ENCODE data around the gene RPL32.

Gene RPL32

GRCh38 chr3:12813967-12814366, 27.4 kb downstream of the RPL32 start:
- Histone ChIP-seq H3K4me1 (ENCODE audit: control insufficient read depth, insufficient read depth, low read length) (peaks cover 11% of the 10 kb centered on the region), H3K9me3 (ENCODE audit: control insufficient read depth, low read length) (no peaks in the 10 kb centered on the region), H3K4me3 (ENCODE audit: low read length) (no peak overlapping the region), H3K27me3 (replicated peaks; ENCODE audit: control insufficient read depth, insufficient read depth, low read length) (peaks cover 5% of the 10 kb centered on the region), H3K9ac (ENCODE audit: low read length) (no peak overlapping the region), H3K36me3 (ENCODE audit: control insufficient read depth, insufficient read depth, low read length, severe bottlenecking) (no peaks in the 10 kb centered on the region)
- DNase-seq (ENCODE audit: low read depth), result no peak

GRCh38 chr3:12812812-12813211, 28.6 kb downstream of the RPL32 start:
- no peaks in the 10 kb centered on the region for H3K36me3 ChIP-seq (ENCODE audit: control insufficient read depth, insufficient read depth, low read length, severe bottlenecking)
- H3K4me1 ChIP-seq (ENCODE audit: control insufficient read depth, insufficient read depth, low read length), result peaks cover 11% of the 10 kb centered on the region
- no peak overlapping the region for H3K4me3 ChIP-seq (ENCODE audit: low read length)
- DNase-seq (ENCODE audit: low read depth), result no peak
- no peaks in the 10 kb centered on the region for H3K9me3 ChIP-seq (ENCODE audit: control insufficient read depth, low read length)
- H3K9ac ChIP-seq (ENCODE audit: low read length), result no peak overlapping the region
- no peaks in the 10 kb centered on the region for H3K27me3 ChIP-seq (replicated peaks; ENCODE audit: control insufficient read depth, insufficient read depth, low read length)

- H3K36me3 ChIP-seq (ENCODE audit: control insufficient read depth, insufficient read depth, low read length, severe bottlenecking), result no peaks in the 10 kb centered on the region
- H3K4me1 ChIP-seq (ENCODE audit: control insufficient read depth, insufficient read depth, low read length), result peaks cover 15% of the 10 kb centered on the region
- DNase-seq (ENCODE audit: low read depth), result no peak
- H3K27me3 ChIP-seq (replicated peaks; ENCODE audit: control insufficient read depth, insufficient read depth, low read length), result no peaks in the 10 kb centered on the region
- H3K4me3 ChIP-seq (ENCODE audit: low read length), result no peak overlapping the region
- H3K9me3 ChIP-seq (ENCODE audit: control insufficient read depth, low read length), result no peaks in the 10 kb centered on the region
- H3K9ac ChIP-seq (ENCODE audit: low read length), result peak overlapping the region; percentile 76
Observed at GRCh38 chr3:12810961-12811360, 30.4 kb downstream of the RPL32 start.

- Histone ChIP-seq H3K4me1 (ENCODE audit: control insufficient read depth, insufficient read depth, low read length) (peaks cover 15% of the 10 kb centered on the region), H3K9me3 (ENCODE audit: control insufficient read depth, low read length) (no peaks in the 10 kb centered on the region), H3K27me3 (replicated peaks; ENCODE audit: control insufficient read depth, insufficient read depth, low read length) (no peaks in the 10 kb centered on the region), H3K9ac (ENCODE audit: low read length) (peak overlapping the region; percentile 77), H3K4me3 (ENCODE audit: low read length) (peak overlapping the region; percentile 78), H3K36me3 (ENCODE audit: control insufficient read depth, insufficient read depth, low read length, severe bottlenecking) (no peaks in the 10 kb centered on the region)
- DNase-seq (ENCODE audit: low read depth), result peak; percentile 98
Observed at GRCh38 chr3:12810013-12810780, 31.2 kb downstream of the RPL32 start.

GRCh38 chr3:12809435-12809834, 31.9 kb downstream of the RPL32 start:
- no peak for DNase-seq (ENCODE audit: low read depth)
- Histone ChIP-seq H3K36me3 (ENCODE audit: control insufficient read depth, insufficient read depth, low read length, severe bottlenecking) (no peaks in the 10 kb centered on the region), H3K27me3 (replicated peaks; ENCODE audit: control insufficient read depth, insufficient read depth, low read length) (no peaks in the 10 kb centered on the region), H3K4me3 (ENCODE audit: low read length) (peak overlapping the region; percentile 78), H3K9me3 (ENCODE audit: control insufficient read depth, low read length) (no peaks in the 10 kb centered on the region), H3K9ac (ENCODE audit: low read length) (peak overlapping the region; percentile 77), H3K4me1 (ENCODE audit: control insufficient read depth, insufficient read depth, low read length) (peaks cover 15% of the 10 kb centered on the region)

- Histone ChIP-seq H3K9ac (ENCODE audit: low read length) (no peak overlapping the region), H3K9me3 (ENCODE audit: control insufficient read depth, low read length) (no peaks in the 10 kb centered on the region), H3K4me3 (ENCODE audit: low read length) (no peak overlapping the region), H3K27me3 (replicated peaks; ENCODE audit: control insufficient read depth, insufficient read depth, low read length) (no peaks in the 10 kb centered on the region), H3K4me1 (ENCODE audit: control insufficient read depth, insufficient read depth, low read length) (peaks cover 15% of the 10 kb centered on the region), H3K36me3 (ENCODE audit: control insufficient read depth, insufficient read depth, low read length, severe bottlenecking) (no peaks in the 10 kb centered on the region)
- DNase-seq (ENCODE audit: low read depth), result no peak
Observed at GRCh38 chr3:12809001-12809400, 32.4 kb downstream of the RPL32 start.

- Histone ChIP-seq H3K9ac (ENCODE audit: low read length) (no peak overlapping the region), H3K36me3 (ENCODE audit: control insufficient read depth, insufficient read depth, low read length, severe bottlenecking) (no peaks in the 10 kb centered on the region)
- no peak for DNase-seq (ENCODE audit: low read depth)
Observed at GRCh38 chr3:12808587-12808986, 32.8 kb downstream of the RPL32 start.

GRCh38 chr3:12807601-12808359, 33.6 kb downstream of the RPL32 start:
- Histone ChIP-seq H3K9ac (ENCODE audit: low read length) (no peak overlapping the region), H3K4me1 (ENCODE audit: control insufficient read depth, insufficient read depth, low read length) (peaks cover 15% of the 10 kb centered on the region), H3K4me3 (ENCODE audit: low read length) (no peak overlapping the region), H3K36me3 (ENCODE audit: control insufficient read depth, insufficient read depth, low read length, severe bottlenecking) (no peaks in the 10 kb centered on the region), H3K27me3 (replicated peaks; ENCODE audit: control insufficient read depth, insufficient read depth, low read length) (no peaks in the 10 kb centered on the region), H3K9me3 (ENCODE audit: control insufficient read depth, low read length) (no peaks in the 10 kb centered on the region)
- no peak for DNase-seq (ENCODE audit: low read depth)

More at GRCh38 chr3:12808587-12808986, 32.8 kb downstream of the RPL32 start:
- Histone ChIP-seq H3K4me1 (ENCODE audit: control insufficient read depth, insufficient read depth, low read length) (peaks cover 15% of the 10 kb centered on the region), H3K9me3 (ENCODE audit: control insufficient read depth, low read length) (no peaks in the 10 kb centered on the region), H3K4me3 (ENCODE audit: low read length) (no peak overlapping the region), H3K27me3 (replicated peaks; ENCODE audit: control insufficient read depth, insufficient read depth, low read length) (no peaks in the 10 kb centered on the region)

GRCh38 chr3:12807066-12807465, 34.3 kb downstream of the RPL32 start:
- no peak overlapping the region for H3K9ac ChIP-seq (ENCODE audit: low read length)
- DNase-seq (ENCODE audit: low read depth), result no peak
- no peaks in the 10 kb centered on the region for H3K9me3 ChIP-seq (ENCODE audit: control insufficient read depth, low read length)
- H3K36me3 ChIP-seq (ENCODE audit: control insufficient read depth, insufficient read depth, low read length, severe bottlenecking), result no peaks in the 10 kb centered on the region
- peaks cover 15% of the 10 kb centered on the region for H3K4me1 ChIP-seq (ENCODE audit: control insufficient read depth, insufficient read depth, low read length)
- H3K27me3 ChIP-seq (replicated peaks; ENCODE audit: control insufficient read depth, insufficient read depth, low read length), result no peaks in the 10 kb centered on the region
- no peak overlapping the region for H3K4me3 ChIP-seq (ENCODE audit: low read length)

GRCh38 chr3:12803371-12803770, 38.0 kb downstream of the RPL32 start:
- H3K9me3 ChIP-seq (ENCODE audit: control insufficient read depth, low read length), result no peaks in the 10 kb centered on the region
- no peaks in the 10 kb centered on the region for H3K36me3 ChIP-seq (ENCODE audit: control insufficient read depth, insufficient read depth, low read length, severe bottlenecking)

GRCh38 chr3:12799525-12800440, 41.6 kb downstream of the RPL32 start:
- H3K9me3 ChIP-seq (ENCODE audit: control insufficient read depth, low read length), result no peaks in the 10 kb centered on the region
- no peak overlapping the region for H3K9ac ChIP-seq (ENCODE audit: low read length)
- DNase-seq (ENCODE audit: low read depth), result no peak
- peaks cover 7% of the 10 kb centered on the region for H3K27me3 ChIP-seq (replicated peaks; ENCODE audit: control insufficient read depth, insufficient read depth, low read length)
- no peaks in the 10 kb centered on the region for H3K36me3 ChIP-seq (ENCODE audit: control insufficient read depth, insufficient read depth, low read length, severe bottlenecking)
- H3K4me3 ChIP-seq (ENCODE audit: low read length), result no peak overlapping the region
- H3K4me1 ChIP-seq (ENCODE audit: control insufficient read depth, insufficient read depth, low read length), result no peaks in the 10 kb centered on the region

More at GRCh38 chr3:12803371-12803770, 38.0 kb downstream of the RPL32 start:
- H3K4me3 ChIP-seq (ENCODE audit: low read length), result no peak overlapping the region
- no peaks in the 10 kb centered on the region for H3K27me3 ChIP-seq (replicated peaks; ENCODE audit: control insufficient read depth, insufficient read depth, low read length)
- peaks cover 4% of the 10 kb centered on the region for H3K4me1 ChIP-seq (ENCODE audit: control insufficient read depth, insufficient read depth, low read length)
- no peak overlapping the region for H3K9ac ChIP-seq (ENCODE audit: low read length)
- DNase-seq (ENCODE audit: low read depth), result no peak
